ENCODE data around the gene TMED4. TPM values are rescaled to one million over a fixed set of nuclear protein-coding genes. Genes with fewer than 3 reads are reported as not detected.
A peak's percentile ranks its signal among the peaks of the same experiment; 100 is the strongest.

Gene TMED4
- total and polyA plus RNA-seq, 2 experiments from 2014 or later, result 43.5 to 98.5 TPM

DNA sequence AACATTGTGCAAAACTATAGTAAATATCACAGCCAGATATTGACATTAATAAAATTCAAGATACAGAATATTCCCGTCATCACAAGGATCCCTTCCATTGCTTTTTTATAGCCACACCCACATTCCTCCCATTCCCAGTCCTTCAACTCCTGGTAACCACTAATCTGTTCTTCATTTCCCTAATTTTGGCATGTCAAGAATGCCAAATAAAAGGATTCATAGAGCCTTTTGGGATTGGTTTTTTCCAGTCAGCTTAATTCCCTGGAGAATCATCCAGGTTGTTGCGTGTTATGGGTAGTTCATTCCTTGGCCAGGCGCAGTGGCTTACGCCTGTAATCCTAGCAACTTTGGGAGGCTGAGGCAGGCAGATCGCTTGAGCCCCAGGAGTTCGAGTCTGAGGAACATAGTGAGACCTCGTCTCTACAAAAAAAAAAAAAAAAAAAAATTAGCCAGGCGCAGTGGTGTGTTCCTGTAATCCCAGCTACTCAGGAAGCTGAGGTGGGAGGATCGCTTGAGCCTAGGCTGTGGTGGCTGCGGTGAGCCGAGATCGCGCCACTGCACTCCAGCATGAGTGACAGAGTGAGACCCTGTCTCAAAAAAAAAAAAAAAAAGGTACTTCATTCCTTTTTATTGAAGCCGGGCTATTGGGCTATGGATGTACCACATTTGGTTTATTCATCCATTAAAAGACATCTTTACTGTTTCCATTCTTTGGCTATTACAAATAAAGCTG is 27.1 kb upstream of the TMED4 start:
- Mint-ChIP-seq H3K4me3 (peak overlapping the region; percentile 32; the same call in 2 of the 3 replicates), H3K4me1 (peaks cover 17% of the 10 kb centered on the region), H3K36me3 (ENCODE audit: low read depth) (peaks cover 6% of the 10 kb centered on the region), H3K27me3 (ENCODE audit: insufficient read depth, low read depth, poor library complexity) (peaks cover 15% of the 10 kb centered on the region), H3K9me3 (no peaks in the 10 kb centered on the region; the same call in 2 of the 3 replicates), H3K27ac (peak overlapping the region; percentile 45; the same call in 1 of the 2 replicates)
- Histone ChIP-seq H3F3A (replicated peaks; ENCODE audit: low read depth) (0 out of 2 replicates have a peak, but pooled peaks cover 4% of the 10 kb centered on the region), H3K27ac (ENCODE audit: low read depth) (peak overlapping the region; percentile 7; the same call in 1 of the 2 replicates), H2AFZ (no peak overlapping the region), H3K4me1 (ENCODE audit: insufficient read depth) (peaks cover under 1% of the 10 kb centered on the region), H3K27me3 (ENCODE audit: insufficient read depth) (no peaks in the 10 kb centered on the region), H4K20me1 (replicated peaks; ENCODE audit: insufficient read depth) (no peaks in the 10 kb centered on the region; the same call in 1 of the 2 replicates), H3K9me2 (ENCODE audit: insufficient read depth) (no peaks in the 10 kb centered on the region), H3K79me2 (replicated peaks; ENCODE audit: insufficient read depth) (peaks cover 71% of the 10 kb centered on the region), H3K4me2 (no peak overlapping the region), H3K36me3 (ENCODE audit: insufficient read depth) (no peaks in the 10 kb centered on the region), H3K4me3 (no peak overlapping the region)
- ATAC-seq, result no peak
- no peak for TF ChIP-seq NANOG (IDR thresholded peaks at IDR 0.05; ENCODE audit: borderline replicate concordance)
- no peak for TF ChIP-seq STAT1 (IDR thresholded peaks at IDR 0.05; ENCODE audit: unreplicated experiment)
- TF ChIP-seq ZNF114 (CRISPR knock-in tag; IDR thresholded peaks at IDR 0.05), result no peak
- TF ChIP-seq, protein P1, sequence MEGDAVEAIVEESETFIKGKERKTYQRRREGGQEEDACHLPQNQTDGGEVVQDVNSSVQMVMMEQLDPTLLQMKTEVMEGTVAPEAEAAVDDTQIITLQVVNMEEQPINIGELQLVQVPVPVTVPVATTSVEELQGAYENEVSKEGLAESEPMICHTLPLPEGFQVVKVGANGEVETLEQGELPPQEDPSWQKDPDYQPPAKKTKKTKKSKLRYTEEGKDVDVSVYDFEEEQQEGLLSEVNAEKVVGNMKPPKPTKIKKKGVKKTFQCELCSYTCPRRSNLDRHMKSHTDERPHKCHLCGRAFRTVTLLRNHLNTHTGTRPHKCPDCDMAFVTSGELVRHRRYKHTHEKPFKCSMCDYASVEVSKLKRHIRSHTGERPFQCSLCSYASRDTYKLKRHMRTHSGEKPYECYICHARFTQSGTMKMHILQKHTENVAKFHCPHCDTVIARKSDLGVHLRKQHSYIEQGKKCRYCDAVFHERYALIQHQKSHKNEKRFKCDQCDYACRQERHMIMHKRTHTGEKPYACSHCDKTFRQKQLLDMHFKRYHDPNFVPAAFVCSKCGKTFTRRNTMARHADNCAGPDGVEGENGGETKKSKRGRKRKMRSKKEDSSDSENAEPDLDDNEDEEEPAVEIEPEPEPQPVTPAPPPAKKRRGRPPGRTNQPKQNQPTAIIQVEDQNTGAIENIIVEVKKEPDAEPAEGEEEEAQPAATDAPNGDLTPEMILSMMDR (conservative IDR thresholded peaks at IDR 0.05; ENCODE audit: low read depth in 2 of 2), result no peak
- TF ChIP-seq, protein P2, sequence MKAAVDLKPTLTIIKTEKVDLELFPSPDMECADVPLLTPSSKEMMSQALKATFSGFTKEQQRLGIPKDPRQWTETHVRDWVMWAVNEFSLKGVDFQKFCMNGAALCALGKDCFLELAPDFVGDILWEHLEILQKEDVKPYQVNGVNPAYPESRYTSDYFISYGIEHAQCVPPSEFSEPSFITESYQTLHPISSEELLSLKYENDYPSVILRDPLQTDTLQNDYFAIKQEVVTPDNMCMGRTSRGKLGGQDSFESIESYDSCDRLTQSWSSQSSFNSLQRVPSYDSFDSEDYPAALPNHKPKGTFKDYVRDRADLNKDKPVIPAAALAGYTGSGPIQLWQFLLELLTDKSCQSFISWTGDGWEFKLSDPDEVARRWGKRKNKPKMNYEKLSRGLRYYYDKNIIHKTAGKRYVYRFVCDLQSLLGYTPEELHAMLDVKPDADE (IDR thresholded peaks at IDR 0.05), result no peak
- TF ChIP-seq, protein P3, sequence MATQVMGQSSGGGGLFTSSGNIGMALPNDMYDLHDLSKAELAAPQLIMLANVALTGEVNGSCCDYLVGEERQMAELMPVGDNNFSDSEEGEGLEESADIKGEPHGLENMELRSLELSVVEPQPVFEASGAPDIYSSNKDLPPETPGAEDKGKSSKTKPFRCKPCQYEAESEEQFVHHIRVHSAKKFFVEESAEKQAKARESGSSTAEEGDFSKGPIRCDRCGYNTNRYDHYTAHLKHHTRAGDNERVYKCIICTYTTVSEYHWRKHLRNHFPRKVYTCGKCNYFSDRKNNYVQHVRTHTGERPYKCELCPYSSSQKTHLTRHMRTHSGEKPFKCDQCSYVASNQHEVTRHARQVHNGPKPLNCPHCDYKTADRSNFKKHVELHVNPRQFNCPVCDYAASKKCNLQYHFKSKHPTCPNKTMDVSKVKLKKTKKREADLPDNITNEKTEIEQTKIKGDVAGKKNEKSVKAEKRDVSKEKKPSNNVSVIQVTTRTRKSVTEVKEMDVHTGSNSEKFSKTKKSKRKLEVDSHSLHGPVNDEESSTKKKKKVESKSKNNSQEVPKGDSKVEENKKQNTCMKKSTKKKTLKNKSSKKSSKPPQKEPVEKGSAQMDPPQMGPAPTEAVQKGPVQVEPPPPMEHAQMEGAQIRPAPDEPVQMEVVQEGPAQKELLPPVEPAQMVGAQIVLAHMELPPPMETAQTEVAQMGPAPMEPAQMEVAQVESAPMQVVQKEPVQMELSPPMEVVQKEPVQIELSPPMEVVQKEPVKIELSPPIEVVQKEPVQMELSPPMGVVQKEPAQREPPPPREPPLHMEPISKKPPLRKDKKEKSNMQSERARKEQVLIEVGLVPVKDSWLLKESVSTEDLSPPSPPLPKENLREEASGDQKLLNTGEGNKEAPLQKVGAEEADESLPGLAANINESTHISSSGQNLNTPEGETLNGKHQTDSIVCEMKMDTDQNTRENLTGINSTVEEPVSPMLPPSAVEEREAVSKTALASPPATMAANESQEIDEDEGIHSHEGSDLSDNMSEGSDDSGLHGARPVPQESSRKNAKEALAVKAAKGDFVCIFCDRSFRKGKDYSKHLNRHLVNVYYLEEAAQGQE (IDR thresholded peaks at IDR 0.05; ENCODE audit: unreplicated experiment), result no peak
- no peak for TF ChIP-seq EZH2 (IDR thresholded peaks at IDR 0.05; ENCODE audit: low read depth, unreplicated experiment)
- no peak for TF ChIP-seq JUNB (IDR thresholded peaks at IDR 0.05; ENCODE audit: unreplicated experiment)
- TF ChIP-seq CREB1 (CRISPR knock-in tag; IDR thresholded peaks at IDR 0.05; ENCODE audit: low read depth), result no peak
- TF ChIP-seq, protein P4, sequence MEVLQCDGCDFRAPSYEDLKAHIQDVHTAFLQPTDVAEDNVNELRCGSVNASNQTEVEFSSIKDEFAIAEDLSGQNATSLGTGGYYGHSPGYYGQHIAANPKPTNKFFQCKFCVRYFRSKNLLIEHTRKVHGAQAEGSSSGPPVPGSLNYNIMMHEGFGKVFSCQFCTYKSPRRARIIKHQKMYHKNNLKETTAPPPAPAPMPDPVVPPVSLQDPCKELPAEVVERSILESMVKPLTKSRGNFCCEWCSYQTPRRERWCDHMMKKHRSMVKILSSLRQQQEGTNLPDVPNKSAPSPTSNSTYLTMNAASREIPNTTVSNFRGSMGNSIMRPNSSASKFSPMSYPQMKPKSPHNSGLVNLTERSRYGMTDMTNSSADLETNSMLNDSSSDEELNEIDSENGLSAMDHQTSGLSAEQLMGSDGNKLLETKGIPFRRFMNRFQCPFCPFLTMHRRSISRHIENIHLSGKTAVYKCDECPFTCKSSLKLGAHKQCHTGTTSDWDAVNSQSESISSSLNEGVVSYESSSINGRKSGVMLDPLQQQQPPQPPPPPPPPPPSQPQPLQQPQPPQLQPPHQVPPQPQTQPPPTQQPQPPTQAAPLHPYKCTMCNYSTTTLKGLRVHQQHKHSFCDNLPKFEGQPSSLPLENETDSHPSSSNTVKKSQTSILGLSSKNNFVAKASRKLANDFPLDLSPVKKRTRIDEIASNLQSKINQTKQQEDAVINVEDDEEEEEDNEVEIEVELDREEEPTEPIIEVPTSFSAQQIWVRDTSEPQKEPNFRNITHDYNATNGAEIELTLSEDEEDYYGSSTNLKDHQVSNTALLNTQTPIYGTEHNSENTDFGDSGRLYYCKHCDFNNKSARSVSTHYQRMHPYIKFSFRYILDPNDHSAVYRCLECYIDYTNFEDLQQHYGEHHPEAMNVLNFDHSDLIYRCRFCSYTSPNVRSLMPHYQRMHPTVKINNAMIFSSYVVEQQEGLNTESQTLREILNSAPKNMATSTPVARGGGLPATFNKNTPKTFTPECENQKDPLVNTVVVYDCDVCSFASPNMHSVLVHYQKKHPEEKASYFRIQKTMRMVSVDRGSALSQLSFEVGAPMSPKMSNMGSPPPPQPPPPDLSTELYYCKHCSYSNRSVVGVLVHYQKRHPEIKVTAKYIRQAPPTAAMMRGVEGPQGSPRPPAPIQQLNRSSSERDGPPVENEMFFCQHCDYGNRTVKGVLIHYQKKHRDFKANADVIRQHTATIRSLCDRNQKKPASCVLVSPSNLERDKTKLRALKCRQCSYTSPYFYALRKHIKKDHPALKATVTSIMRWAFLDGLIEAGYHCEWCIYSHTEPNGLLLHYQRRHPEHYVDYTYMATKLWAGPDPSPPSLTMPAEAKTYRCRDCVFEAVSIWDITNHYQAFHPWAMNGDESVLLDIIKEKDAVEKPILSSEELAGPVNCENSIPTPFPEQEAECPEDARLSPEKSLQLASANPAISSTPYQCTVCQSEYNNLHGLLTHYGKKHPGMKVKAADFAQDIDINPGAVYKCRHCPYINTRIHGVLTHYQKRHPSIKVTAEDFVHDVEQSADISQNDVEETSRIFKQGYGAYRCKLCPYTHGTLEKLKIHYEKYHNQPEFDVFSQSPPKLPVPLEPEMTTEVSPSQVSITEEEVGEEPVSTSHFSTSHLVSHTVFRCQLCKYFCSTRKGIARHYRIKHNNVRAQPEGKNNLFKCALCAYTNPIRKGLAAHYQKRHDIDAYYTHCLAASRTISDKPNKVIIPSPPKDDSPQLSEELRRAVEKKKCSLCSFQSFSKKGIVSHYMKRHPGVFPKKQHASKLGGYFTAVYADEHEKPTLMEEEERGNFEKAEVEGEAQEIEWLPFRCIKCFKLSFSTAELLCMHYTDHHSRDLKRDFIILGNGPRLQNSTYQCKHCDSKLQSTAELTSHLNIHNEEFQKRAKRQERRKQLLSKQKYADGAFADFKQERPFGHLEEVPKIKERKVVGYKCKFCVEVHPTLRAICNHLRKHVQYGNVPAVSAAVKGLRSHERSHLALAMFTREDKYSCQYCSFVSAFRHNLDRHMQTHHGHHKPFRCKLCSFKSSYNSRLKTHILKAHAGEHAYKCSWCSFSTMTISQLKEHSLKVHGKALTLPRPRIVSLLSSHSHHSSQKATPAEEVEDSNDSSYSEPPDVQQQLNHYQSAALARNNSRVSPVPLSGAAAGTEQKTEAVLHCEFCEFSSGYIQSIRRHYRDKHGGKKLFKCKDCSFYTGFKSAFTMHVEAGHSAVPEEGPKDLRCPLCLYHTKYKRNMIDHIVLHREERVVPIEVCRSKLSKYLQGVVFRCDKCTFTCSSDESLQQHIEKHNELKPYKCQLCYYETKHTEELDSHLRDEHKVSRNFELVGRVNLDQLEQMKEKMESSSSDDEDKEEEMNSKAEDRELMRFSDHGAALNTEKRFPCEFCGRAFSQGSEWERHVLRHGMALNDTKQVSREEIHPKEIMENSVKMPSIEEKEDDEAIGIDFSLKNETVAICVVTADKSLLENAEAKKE (CRISPR knock-in tag; IDR thresholded peaks at IDR 0.05), result no peak
- TF ChIP-seq ZNF331 (CRISPR knock-in tag; IDR thresholded peaks at IDR 0.05; ENCODE audit: low read depth), result no peak
- TF ChIP-seq POLR2AphosphoS5 (IDR thresholded peaks at IDR 0.05; ENCODE audit: low read depth), result no peak
- TF ChIP-seq EZH2phosphoT487 (IDR thresholded peaks at IDR 0.05; ENCODE audit: unreplicated experiment), result no peak
- peak; percentile 80 for DNase-seq (ENCODE audit: low spot score)
